H1 (cell line): ENCODE data around the gene ADORA1. TPM values are rescaled to one million over a fixed set of nuclear protein-coding genes. Genes with fewer than 3 reads are reported as not detected.

ENCODE experiments used
- CTCF ChIA-PET: fragments of 300-600 bp; sonication (Branson Sonifier 250); formaldehyde crosslinking; loops from one replicate; lab custom pipeline; 2021; ENCODE audit not compliant: partially characterized antibody; lab: Charles Lee
- POLR2A ChIA-PET: fragments of 300-600 bp; sonication (Branson Sonifier 250); formaldehyde crosslinking; loops from one replicate; lab custom pipeline; 2021; ENCODE audit warnings: inconsistent platforms; ENCODE audit not compliant: partially characterized antibody; lab: Charles Lee
- DNase-seq, 2 experiments: peaks; one replicate each; pipeline versions ENCODE4 v3.0.0 to v3.0.0-alpha.2; 2010 to 2022; ENCODE audit warnings: low spot score in 2 of 2, low read depth in 1 of 2, mixed read lengths in 1 of 2
- FAIRE-seq: peaks from 2 replicates; lab custom pipeline; 2011; peaks lifted over from hg19 to GRCh38; lab: Jason Lieb, UNC
- H2AFZ ChIP-seq: 2 replicates; pipeline ENCODE4 v1.8.1; 2012; ENCODE audit warnings: low read length, inconsistent platforms
- H2AK5ac ChIP-seq: 2 replicates; pipeline ENCODE4 v1.6.1; 2013; ENCODE audit warnings: low read depth, low read length
- H2BK120ac ChIP-seq: replicated peaks from 2 replicates; pipeline ENCODE3; 2013; ENCODE audit warnings: low read depth, low read length, inconsistent platforms
- H2BK12ac ChIP-seq: 2 replicates; pipeline ENCODE4 v1.6.1; 2013; ENCODE audit warnings: low read depth, low read length
- H2BK15ac ChIP-seq: 2 replicates; pipeline ENCODE4 v1.6.1; 2013; ENCODE audit warnings: low read length
- H2BK20ac ChIP-seq: 2 replicates; pipeline ENCODE4 v1.6.1; 2013; ENCODE audit warnings: low read length
- H2BK5ac ChIP-seq: 2 replicates; pipeline ENCODE4 v1.6.1; 2013; ENCODE audit warnings: low read depth, low read length
- H3K14ac ChIP-seq: 2 replicates; pipeline ENCODE4 v1.6.1; 2013; ENCODE audit warnings: inconsistent platforms; ENCODE audit not compliant: insufficient read length
- H3K18ac ChIP-seq: 2 replicates; pipeline ENCODE4 v1.6.1; 2013; ENCODE audit warnings: low read length; ENCODE audit errors: extremely low read depth
- H3K23ac ChIP-seq: 2 replicates; pipeline ENCODE4 v1.6.1; 2013; ENCODE audit warnings: inconsistent platforms; ENCODE audit not compliant: insufficient read length
- H3K23me2 ChIP-seq: 2 replicates; pipeline ENCODE4 v1.6.1; 2013; ENCODE audit warnings: low read depth, low read length
- H3K27ac ChIP-seq: 2 replicates; pipeline ENCODE4 v1.6.1; 2011; ENCODE audit warnings: low read depth, low read length, inconsistent platforms
- H3K27me3 ChIP-seq, 4 experiments: replicated peaks in 1 of 4; 1 replicate in 1 of 4; 2 replicates in 3 of 4; pipeline versions ENCODE4 v1.6.1 to v1.8.1; 2011 to 2013; ENCODE audit warnings: low read length in 3 of 4, mild to moderate bottlenecking in 3 of 4, inconsistent platforms in 2 of 4, mixed read lengths in 2 of 4, moderate library complexity in 1 of 4; ENCODE audit not compliant: control insufficient read depth in 3 of 4, insufficient read depth in 3 of 4; ENCODE audit errors: extremely low read depth in 1 of 4
- H3K36me3 ChIP-seq, 4 experiments: 2 replicates each; pipeline versions ENCODE4 v1.6.1 to v1.8.1; 2011 to 2013; ENCODE audit warnings: mild to moderate bottlenecking in 4 of 4, low read length in 3 of 4, moderate library complexity in 2 of 4, control low read depth in 1 of 4, inconsistent platforms in 1 of 4; ENCODE audit not compliant: insufficient read depth in 4 of 4, control insufficient read depth in 2 of 4
- H3K4ac ChIP-seq: replicated peaks from 2 replicates; pipeline ENCODE3; 2013; ENCODE audit warnings: low read length, low read depth, mixed read lengths, inconsistent platforms; ENCODE audit not compliant: insufficient read length
- H3K4me1 ChIP-seq, 4 experiments: replicated peaks in 1 of 4; 1 replicate in 1 of 4; 2 replicates in 3 of 4; pipeline versions ENCODE4 v1.6.1 to v1.8.1; 2011 to 2013; ENCODE audit warnings: low read length in 3 of 4, inconsistent platforms in 2 of 4, mixed read lengths in 1 of 4; ENCODE audit not compliant: insufficient read depth in 4 of 4, control insufficient read depth in 3 of 4
- H3K4me2 ChIP-seq, 2 experiments: 2 replicates each; pipeline versions ENCODE4 v1.6.1 to v1.8.1; 2011 to 2013; ENCODE audit warnings: low read depth in 2 of 2, low read length in 2 of 2, control low read depth in 1 of 2, inconsistent platforms in 1 of 2, mild to moderate bottlenecking in 1 of 2; ENCODE audit not compliant: insufficient read depth in 1 of 2
- H3K4me3 ChIP-seq, 4 experiments: fragments of 200-600, 300-600 bp in 1 of 4; sonication (generic), shearing (Covaris generic), sonication (Bioruptor Twin) in 1 of 4; 2 replicates each; pipeline versions ENCODE4 v1.5.1 to v1.8.1; 2011 to 2016; ENCODE audit warnings: low read length in 4 of 4, low read depth in 3 of 4, control low read depth in 2 of 4, inconsistent platforms in 2 of 4, mild to moderate bottlenecking in 2 of 4, mixed read lengths in 1 of 4, moderate library complexity in 1 of 4; ENCODE audit not compliant: insufficient read depth in 2 of 4; ENCODE audit errors: extremely low read depth in 1 of 4
- H3K56ac ChIP-seq: replicated peaks from 2 replicates; pipeline ENCODE3; 2013; ENCODE audit warnings: low read depth, mild to moderate bottlenecking, mixed read lengths, low read length, inconsistent platforms; ENCODE audit not compliant: insufficient read length
- H3K79me1 ChIP-seq: 2 replicates; pipeline ENCODE4 v1.6.1; 2013; ENCODE audit warnings: low read depth, low read length, control low read depth
- H3K79me2 ChIP-seq, 2 experiments: 2 replicates each; pipeline versions ENCODE4 v1.6.1 to v1.8.1; 2012 to 2013; ENCODE audit warnings: low read length in 2 of 2, mild to moderate bottlenecking in 2 of 2, inconsistent platforms in 1 of 2; ENCODE audit not compliant: insufficient read depth in 2 of 2, control insufficient read depth in 1 of 2
- H3K9ac ChIP-seq, 4 experiments: replicated peaks in 1 of 4; 1 replicate in 1 of 4; 2 replicates in 3 of 4; pipeline versions ENCODE4 v1.6.1 to v1.8.1; 2011 to 2013; ENCODE audit warnings: low read depth in 3 of 4, low read length in 3 of 4, control low read depth in 2 of 4, mild to moderate bottlenecking in 2 of 4, moderate library complexity in 2 of 4, inconsistent platforms in 1 of 4; ENCODE audit errors: extremely low read depth in 1 of 4
- H3K9me3 ChIP-seq, 2 experiments: 2 replicates each; pipeline versions ENCODE4 v1.6.1 to v1.8.1; 2012 to 2013; ENCODE audit warnings: mild to moderate bottlenecking in 2 of 2, moderate library complexity in 2 of 2, control low read depth in 1 of 2, inconsistent platforms in 1 of 2, low read depth in 1 of 2, low read length in 1 of 2, mixed read lengths in 1 of 2; ENCODE audit not compliant: insufficient read depth in 2 of 2
- H4K20me1 ChIP-seq, 2 experiments: replicated peaks in 1 of 2; 2 replicates each; pipeline versions ENCODE3 to v1.8.1; 2011 to 2013; ENCODE audit warnings: inconsistent platforms in 2 of 2, low read length in 2 of 2, mild to moderate bottlenecking in 1 of 2; ENCODE audit not compliant: insufficient read depth in 2 of 2, control insufficient read depth in 1 of 2
- H4K5ac ChIP-seq: 2 replicates; pipeline ENCODE4 v1.6.1; 2013; ENCODE audit warnings: low read length, low read depth, mixed read lengths, inconsistent platforms; ENCODE audit not compliant: insufficient read length
- H4K8ac ChIP-seq: 2 replicates; pipeline ENCODE4 v1.8.0; 2013; ENCODE audit warnings: mild to moderate bottlenecking, moderate library complexity, low read length, inconsistent platforms; ENCODE audit not compliant: insufficient read depth; ENCODE audit errors: extremely low read depth
- H4K91ac ChIP-seq: replicated peaks from 2 replicates; pipeline ENCODE3; 2013; ENCODE audit warnings: low read length, mixed read lengths, inconsistent platforms; ENCODE audit not compliant: insufficient read length
- CBX8 ChIP-seq: fragments of 300-800, 300-1000 bp; sonication (generic); IDR thresholded peaks from 2 replicates; pipeline ENCODE4 v1.7.1; 2016; ENCODE audit warnings: low read depth, low read length, borderline replicate concordance
- CTCF ChIP-seq, 3 experiments: IDR thresholded peaks; 1 replicate in 2 of 3; 2 replicates in 1 of 3; pipeline versions ENCODE4 v1.5.1 to v1.6.1; 2011; ENCODE audit warnings: low read length in 3 of 3, mild to moderate bottlenecking in 3 of 3, inconsistent platforms in 2 of 3, low read depth in 1 of 3, moderate library complexity in 1 of 3; ENCODE audit not compliant: insufficient read depth in 1 of 3; ENCODE audit errors: control extremely low read depth in 1 of 3
- POU5F1 ChIP-seq: IDR thresholded peaks from 2 replicates; pipeline ENCODE4 v1.6.1; 2011; ENCODE audit warnings: low read depth, mild to moderate bottlenecking, low read length, moderate library complexity
- SUZ12 ChIP-seq: fragments of 200-600 bp; sonication (generic); IDR thresholded peaks from 2 replicates; pipeline ENCODE4 v1.6.1; 2012; ENCODE audit warnings: mild to moderate bottlenecking, inconsistent platforms, low read length, moderate library complexity, mixed read lengths
- WGBS, 2 experiments: shearing (Covaris generic) in 1 of 2; methylation state at CpG; one replicate each; pipeline versions ENCODE4 v1.1.6 to v1.1.7; 2013 to 2015; ENCODE audit warnings: low lambda C conversion rate in 2 of 2, mixed read lengths in 2 of 2, inconsistent platforms in 1 of 2, low coverage in 1 of 2, missing lambda C conversion rate in 1 of 2; ENCODE audit not compliant: insufficient replicate concordance in 2 of 2, insufficient coverage in 1 of 2, insufficient read length in 1 of 2; ENCODE audit errors: extremely low coverage in 1 of 2, missing lambda C conversion rate in 1 of 2; 5-methylcytosine and 5-hydroxymethylcytosine counted together
- polyA plus RNA-seq, 7 experiments: library from polyadenylated mRNA; depleted of rRNA in 3 of 7; stranded (reverse) in 5 of 7; unstranded in 2 of 7; fragments of >200 nt in 5 of 7; fragments of 200-250 nt in 2 of 7; gene quantifications; 1 replicate in 5 of 7; 2 replicates in 1 of 7; 4 replicates in 1 of 7; pipeline versions ENCODE4 v1.2.1 to v1.2.3, GENCODE V29; 2011 to 2013; ENCODE audit warnings: missing spikeins in 2 of 7, mixed read lengths in 2 of 7
- total RNA-seq: library from RNA; stranded (reverse); fragmentation: NEBNext Ultra II Directional; extraction: Animal tissue kit (Norgen Biotek cat#: 25700); gene quantifications from 2 replicates; pipeline ENCODE4 v1.2.1, GENCODE V29; 2021
- TF ChIP-seq, protein P1 (sequence below): IDR thresholded peaks from 2 replicates; pipeline ENCODE4 v1.6.1; 2012; ENCODE audit warnings: inconsistent platforms

The ADORA1 gene
- total and polyA plus RNA-seq, 2 of the 8 experiments (the other 6 are each of a cell fraction or from before 2014, with no cell fraction given): 3.3 to 6.7 TPM

DNA sequence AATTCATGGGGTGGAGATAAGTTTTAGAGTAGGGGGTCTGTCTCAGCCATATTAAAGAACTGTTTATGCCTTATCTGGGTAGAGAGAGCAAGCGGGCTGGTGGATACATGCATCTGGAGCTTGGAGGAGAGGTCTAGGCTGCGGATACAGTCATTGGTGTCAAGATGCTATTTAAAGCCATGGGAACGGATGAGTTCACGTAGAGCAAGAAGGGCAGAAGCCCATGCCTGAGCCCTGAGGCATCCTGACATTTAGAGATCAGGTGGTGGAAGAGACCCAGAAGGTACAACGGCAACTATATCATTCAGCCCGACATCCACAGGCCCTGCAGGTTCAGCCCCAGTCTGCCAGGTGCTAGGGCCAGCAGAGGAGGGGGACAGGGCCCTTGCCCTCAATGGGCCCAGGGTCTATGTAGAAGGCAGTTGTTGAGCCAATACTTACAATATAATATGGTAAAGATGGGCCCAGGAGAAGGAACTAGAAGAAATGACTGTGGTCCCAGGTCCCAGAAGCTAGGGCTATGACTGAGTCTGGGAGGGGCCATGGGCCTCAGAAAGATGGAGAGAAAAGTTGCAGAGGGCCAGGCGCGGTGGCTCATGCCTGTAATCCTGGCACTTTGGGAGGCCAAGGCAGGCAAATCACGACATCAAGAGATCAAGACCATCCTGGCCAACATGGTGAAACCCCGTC, 74.1 kb downstream of the ADORA1 start:
- Histone ChIP-seq H2BK20ac (no peak overlapping the region), H3K27ac (no peak overlapping the region), H3K79me1 (no peaks in the 10 kb centered on the region), H4K91ac (no peak overlapping the region), H2BK120ac (no peak overlapping the region), H3K4me1 (peaks cover 0 to 8% (median 0%) of the 10 kb centered on the region in 4 experiments; a peak in 2 of 7 replicates), H2AFZ (no peak overlapping the region), H4K5ac (no peak overlapping the region), H3K36me3 (no peaks in the 10 kb centered on the region), H3K4ac (no peak overlapping the region), H3K4me3 (no peak overlapping the region), H3K79me2 (no peaks in the 10 kb centered on the region), H3K9me3 (no peaks in the 10 kb centered on the region), H3K4me2 (no peak overlapping the region), H2BK15ac (no peak overlapping the region), H3K23me2 (no peaks in the 10 kb centered on the region), H4K20me1 (no peaks in the 10 kb centered on the region), H3K14ac (no peak overlapping the region), H4K8ac (no peak overlapping the region), H3K56ac (no peak overlapping the region), H3K9ac (no peak overlapping the region), H3K27me3 (no peaks in the 10 kb centered on the region; a peak in 1 of 7 replicates), H2BK5ac (no peak overlapping the region), H2AK5ac (no peak overlapping the region), H3K18ac (no peak overlapping the region), H3K23ac (no peak overlapping the region), H2BK12ac (no peak overlapping the region)
- POLR2A ChIA-PET: no interaction called here
- 94% methylated on average over 10 of the region's 10 CpGs; no CpG with 5 or more reads in 1 of the 2 experiments for WGBS, 2 experiments
- FAIRE-seq (no peak), DNase-seq (no peak)
- no peak for TF ChIP-seq POU5F1
- TF ChIP-seq, protein P1, sequence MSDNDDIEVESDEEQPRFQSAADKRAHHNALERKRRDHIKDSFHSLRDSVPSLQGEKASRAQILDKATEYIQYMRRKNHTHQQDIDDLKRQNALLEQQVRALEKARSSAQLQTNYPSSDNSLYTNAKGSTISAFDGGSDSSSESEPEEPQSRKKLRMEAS: no peak
- TF ChIP-seq SUZ12: no peak
- TF ChIP-seq CTCF (IDR thresholded peaks at IDR 0.05; ENCODE audit: control extremely low read depth in 1 of 3, insufficient read depth in 1 of 3, low read depth in 1 of 3, low read length in 3 of 3): no peak
- TF ChIP-seq CBX8: no peak
- CTCF ChIA-PET: interaction anchor here (1.1 to 6.7 kb wide), 6 partner anchors 15 to 161 kb away, joined by 3 to 55 read pairs (median 8); no protein-coding TSS in a partner anchor
